H1 (cell line): ENCODE results near the gene FAM181A. TPM values are rescaled to one million over a fixed set of nuclear protein-coding genes. Genes with fewer than 3 reads are reported as not detected.

Source experiments
- CTBP2 ChIP-seq: IDR thresholded peaks from 2 replicates; pipeline ENCODE4 v1.7.0; 2011; ENCODE audit warnings: borderline replicate concordance, mild to moderate bottlenecking, moderate library complexity, mixed read lengths, low read length; ENCODE audit not compliant: insufficient read depth, insufficient read length
- KDM1A ChIP-seq: fragments of 200-600, 300-600 bp; sonication (generic); IDR thresholded peaks from 2 replicates; pipeline ENCODE4 v1.7.1; 2016; ENCODE audit warnings: mild to moderate bottlenecking, low read length, borderline replicate concordance
- SAP30 ChIP-seq: fragments of 300-600 bp; sonication (generic); IDR thresholded peaks from 2 replicates; pipeline ENCODE4 v1.7.1; 2012; ENCODE audit warnings: low read length, moderate library complexity, mild to moderate bottlenecking, inconsistent platforms; ENCODE audit not compliant: insufficient read depth, insufficient replicate concordance
- TBP ChIP-seq: IDR thresholded peaks from 2 replicates; pipeline ENCODE4 v1.6.1; 2011; ENCODE audit warnings: low read depth, low read length, improper control_type of control experiment
- polyA plus RNA-seq, 7 experiments: library from polyadenylated mRNA; depleted of rRNA in 3 of 7; stranded (reverse) in 5 of 7; unstranded in 2 of 7; fragments of >200 nt in 5 of 7; fragments of 200-250 nt in 2 of 7; gene quantifications; 1 replicate in 5 of 7; 2 replicates in 1 of 7; 4 replicates in 1 of 7; pipeline versions ENCODE4 v1.2.1 to v1.2.3, GENCODE V29; 2011 to 2013; ENCODE audit warnings: missing spikeins in 2 of 7, mixed read lengths in 2 of 7
- total RNA-seq: library from RNA; stranded (reverse); fragmentation: NEBNext Ultra II Directional; extraction: Animal tissue kit (Norgen Biotek cat#: 25700); gene quantifications from 2 replicates; pipeline ENCODE4 v1.2.1, GENCODE V29; 2021

Gene FAM181A
- total and polyA plus RNA-seq, 2 of the 8 experiments (the other 6 are each of a cell fraction or from before 2014, with no cell fraction given) = not detected

DNA sequence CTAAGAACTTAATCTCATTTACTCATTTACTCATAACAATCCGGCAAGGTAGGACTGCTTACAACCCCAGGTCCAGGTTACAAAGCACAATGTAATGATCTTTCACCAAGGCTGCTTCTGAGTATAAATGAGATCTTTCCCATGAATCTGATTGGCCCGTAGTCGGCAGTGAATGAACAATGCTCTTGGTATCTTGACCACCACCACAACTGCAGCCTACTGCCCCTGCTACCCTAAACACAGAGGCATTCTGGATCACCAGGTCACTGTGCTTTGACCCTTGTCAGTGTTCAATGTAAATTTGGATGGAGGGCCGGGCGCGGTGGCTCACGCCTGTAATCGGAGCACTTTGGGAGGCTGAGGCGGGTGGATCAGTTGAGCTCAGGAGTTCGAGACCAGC lies 15.9 kb downstream of the FAM181A start (continued):
- TF ChIP-seq CTBP2 (no peak), KDM1A (no peak), SAP30 (no peak), TBP (no peak)
- TF ChIP-seq, all 59 proteins: peak for 0
